Right lobe of liver (tissue), 4 donors: ENCODE data around the gene CHRM4.

ENCODE experiments used
- CTCF ChIP-seq, 4 donors: fragments of 200-600 bp in 3 of 4; fragments of 450-650 bp in 1 of 4; IDR thresholded peaks; one replicate each; pipeline versions ENCODE4 v1.5.1 to v1.8.0; 2016 to 2022; ENCODE audit warnings: antibody characterized with exemption in 4 of 4, mild to moderate bottlenecking in 2 of 4
- POLR2A ChIP-seq: fragments of 450-650 bp; IDR thresholded peaks from one replicate; pipeline ENCODE4 v1.6.1; 2017; ENCODE audit warnings: antibody characterized with exemption, mild to moderate bottlenecking
- donor health status: DM: no; HTN: no; CAD: no.
- donor health status: DM: no; HTN: no; CAD: no.
- donor health status: DM: no; HTN: yes; CAD: no.

GRCh38 chr11:46414879-46415278 is 23.3 kb upstream of the CHRM4 start:
- TF ChIP-seq POLR2A (no peak), CTCF (IDR thresholded peaks at IDR 0.05) (no peak)
